ENCODE results near the gene LAPTM5. TPM values are rescaled to one million over a fixed set of nuclear protein-coding genes. Genes with fewer than 3 reads are reported as not detected.

LAPTM5 gene
- total RNA-seq, 1 donor from 2014 or later, result not detected

DNA sequence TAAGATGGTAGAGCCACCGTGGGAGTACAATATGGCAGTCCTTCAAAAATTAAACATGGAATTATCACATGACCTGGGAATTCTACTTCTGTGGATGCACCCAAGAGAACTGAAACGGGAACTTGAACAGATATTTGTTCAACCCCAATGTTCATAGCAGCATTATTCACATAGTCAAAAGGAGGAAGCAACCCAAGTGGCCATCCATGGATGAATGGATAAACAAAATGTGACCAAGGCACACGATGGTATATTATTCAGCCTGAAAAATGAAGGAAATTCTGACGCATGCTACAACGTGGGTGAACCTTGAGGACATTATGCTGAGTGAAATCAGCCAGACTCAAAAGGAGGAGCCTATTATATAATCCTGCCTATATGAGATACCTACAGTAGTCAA lies 22.8 kb upstream of the LAPTM5 start:
- Mint-ChIP-seq H3K27ac (peak overlapping the region; percentile 7), H3K27me3 (ENCODE audit: insufficient read depth, low read depth) (peaks cover 13% of the 10 kb centered on the region), H3K36me3 (no peaks in the 10 kb centered on the region), H3K9me3 (no peaks in the 10 kb centered on the region), H3K4me3 (no peak overlapping the region), H3K4me1 (peaks cover 26% of the 10 kb centered on the region)
- H3K27me3 ChIP-seq, result no peaks in the 10 kb centered on the region
- peaks cover 8% of the 10 kb centered on the region for H3F3A ChIP-seq (ENCODE audit: low read depth)
- no peak overlapping the region for H3K9ac ChIP-seq
- H3K27ac ChIP-seq, result no peak overlapping the region
- no peaks in the 10 kb centered on the region for H3K36me3 ChIP-seq
- no peak overlapping the region for H2AFZ ChIP-seq (replicated peaks)
- no peaks in the 10 kb centered on the region for H4K20me1 ChIP-seq (ENCODE audit: low read depth)
- TF ChIP-seq EZH2 (IDR thresholded peaks at IDR 0.05) (no peak), EZH2phosphoT487 (IDR thresholded peaks at IDR 0.05) (no peak)
- TF ChIP-seq, protein P1, sequence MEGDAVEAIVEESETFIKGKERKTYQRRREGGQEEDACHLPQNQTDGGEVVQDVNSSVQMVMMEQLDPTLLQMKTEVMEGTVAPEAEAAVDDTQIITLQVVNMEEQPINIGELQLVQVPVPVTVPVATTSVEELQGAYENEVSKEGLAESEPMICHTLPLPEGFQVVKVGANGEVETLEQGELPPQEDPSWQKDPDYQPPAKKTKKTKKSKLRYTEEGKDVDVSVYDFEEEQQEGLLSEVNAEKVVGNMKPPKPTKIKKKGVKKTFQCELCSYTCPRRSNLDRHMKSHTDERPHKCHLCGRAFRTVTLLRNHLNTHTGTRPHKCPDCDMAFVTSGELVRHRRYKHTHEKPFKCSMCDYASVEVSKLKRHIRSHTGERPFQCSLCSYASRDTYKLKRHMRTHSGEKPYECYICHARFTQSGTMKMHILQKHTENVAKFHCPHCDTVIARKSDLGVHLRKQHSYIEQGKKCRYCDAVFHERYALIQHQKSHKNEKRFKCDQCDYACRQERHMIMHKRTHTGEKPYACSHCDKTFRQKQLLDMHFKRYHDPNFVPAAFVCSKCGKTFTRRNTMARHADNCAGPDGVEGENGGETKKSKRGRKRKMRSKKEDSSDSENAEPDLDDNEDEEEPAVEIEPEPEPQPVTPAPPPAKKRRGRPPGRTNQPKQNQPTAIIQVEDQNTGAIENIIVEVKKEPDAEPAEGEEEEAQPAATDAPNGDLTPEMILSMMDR (IDR thresholded peaks at IDR 0.05), result no peak
- H3K9me3 ChIP-seq (ENCODE audit: low read depth), result no peaks in the 10 kb centered on the region
- no peak overlapping the region for H3K4me3 ChIP-seq
- DNase-seq (ENCODE audit: low spot score), result no peak
- no peaks in the 10 kb centered on the region for H3K79me2 ChIP-seq (ENCODE audit: low read depth)
- H3K4me1 ChIP-seq, result no peaks in the 10 kb centered on the region
- no peak overlapping the region for H3K4me2 ChIP-seq

DNA sequence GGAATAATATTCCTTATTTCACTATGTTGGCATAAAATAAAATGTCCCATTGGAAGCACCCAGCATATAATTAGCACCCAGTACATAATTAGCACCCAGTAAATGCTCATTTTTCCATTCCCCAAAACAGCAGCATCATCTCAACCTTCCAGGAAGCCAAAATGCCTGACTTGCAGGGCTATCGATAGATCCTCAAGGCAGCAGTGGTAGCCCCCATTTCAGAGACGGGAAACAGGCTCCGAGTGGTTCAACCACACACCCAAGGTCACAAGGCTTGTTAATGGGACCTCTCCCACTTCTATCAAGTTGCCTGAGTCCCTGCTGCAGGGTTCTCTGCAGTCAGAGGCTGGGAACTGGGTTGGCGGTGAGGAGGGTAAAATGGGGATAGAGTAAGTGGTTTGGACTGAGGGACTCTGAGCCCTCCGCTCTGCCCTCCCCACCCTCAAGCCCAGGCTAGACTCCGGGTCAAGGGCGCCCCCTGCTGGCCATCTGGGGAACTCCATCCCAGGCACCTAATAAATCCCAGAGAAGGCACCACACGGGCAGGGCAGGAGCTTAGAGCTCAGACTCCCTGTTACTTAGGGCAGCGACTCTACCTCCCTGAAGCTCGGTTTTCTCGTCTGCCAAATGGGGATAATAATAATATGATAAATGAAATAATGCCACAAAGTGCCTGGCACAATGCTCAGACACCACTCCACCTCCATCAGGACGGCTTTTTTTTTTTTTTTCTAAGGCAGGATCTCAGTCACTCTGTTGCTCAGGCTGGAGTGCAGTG lies 21.9 kb upstream of the LAPTM5 start:
- Histone ChIP-seq H3K27ac (no peak overlapping the region), H3K9ac (no peak overlapping the region), H3K4me3 (no peak overlapping the region), H3K36me3 (no peaks in the 10 kb centered on the region), H3F3A (ENCODE audit: low read depth) (peaks cover 8% of the 10 kb centered on the region), H3K27me3 (no peaks in the 10 kb centered on the region), H3K79me2 (ENCODE audit: low read depth) (no peaks in the 10 kb centered on the region), H4K20me1 (ENCODE audit: low read depth) (no peaks in the 10 kb centered on the region), H3K9me3 (ENCODE audit: low read depth) (no peaks in the 10 kb centered on the region), H2AFZ (replicated peaks) (no peak overlapping the region), H3K4me1 (no peaks in the 10 kb centered on the region), H3K4me2 (no peak overlapping the region)
- Mint-ChIP-seq H3K4me1 (peaks cover 23% of the 10 kb centered on the region), H3K4me3 (no peak overlapping the region), H3K36me3 (no peaks in the 10 kb centered on the region), H3K9me3 (no peaks in the 10 kb centered on the region), H3K27me3 (ENCODE audit: insufficient read depth, low read depth) (peaks cover 13% of the 10 kb centered on the region), H3K27ac (no peak overlapping the region)
- DNase-seq (ENCODE audit: low spot score), result peak; percentile 88
- TF ChIP-seq EZH2phosphoT487 (IDR thresholded peaks at IDR 0.05), result no peak
- TF ChIP-seq, protein P1 (IDR thresholded peaks at IDR 0.05), result peak; percentile 98

DNA sequence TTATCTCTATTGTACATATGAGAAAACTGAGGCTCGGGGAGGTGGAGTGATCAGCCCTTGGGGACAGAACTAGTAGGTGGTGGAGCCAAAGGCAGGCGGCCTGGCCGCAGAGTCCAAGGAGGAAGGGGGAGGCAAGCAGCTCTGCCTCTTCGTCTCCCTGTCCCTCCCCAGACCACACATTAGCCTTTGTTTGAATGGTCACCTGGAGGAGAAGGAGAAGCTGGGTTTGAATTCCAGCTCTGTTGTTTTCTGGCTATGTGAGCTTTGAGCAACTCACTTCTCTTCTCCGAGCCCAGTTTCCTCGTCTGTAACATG lies 21.4 kb upstream of the LAPTM5 start:
- no peaks in the 10 kb centered on the region for H4K20me1 ChIP-seq (ENCODE audit: low read depth)
- H3K4me1 Mint-ChIP-seq, result peaks cover 27% of the 10 kb centered on the region
- H3F3A ChIP-seq (ENCODE audit: low read depth), result peaks cover 8% of the 10 kb centered on the region
- H3K4me3 Mint-ChIP-seq, result no peak overlapping the region
- TF ChIP-seq EZH2 (IDR thresholded peaks at IDR 0.05), result no peak
- TF ChIP-seq, protein P1 (IDR thresholded peaks at IDR 0.05), result no peak
- TF ChIP-seq EZH2phosphoT487 (IDR thresholded peaks at IDR 0.05), result no peak
- H3K27ac Mint-ChIP-seq, result no peak overlapping the region
- H3K9ac ChIP-seq, result no peak overlapping the region
- H3K27ac ChIP-seq, result no peak overlapping the region
- H3K9me3 Mint-ChIP-seq, result no peaks in the 10 kb centered on the region
- H3K36me3 ChIP-seq, result no peaks in the 10 kb centered on the region
- no peaks in the 10 kb centered on the region for H3K79me2 ChIP-seq (ENCODE audit: low read depth)
- no peaks in the 10 kb centered on the region for H3K36me3 Mint-ChIP-seq
- no peak overlapping the region for H3K4me2 ChIP-seq
- no peak overlapping the region for H2AFZ ChIP-seq (replicated peaks)
- H3K9me3 ChIP-seq (ENCODE audit: low read depth), result no peaks in the 10 kb centered on the region
- H3K4me3 ChIP-seq, result no peak overlapping the region
- H3K27me3 ChIP-seq, result no peaks in the 10 kb centered on the region
- peaks cover 3% of the 10 kb centered on the region for H3K4me1 ChIP-seq
- H3K27me3 Mint-ChIP-seq (ENCODE audit: insufficient read depth, low read depth), result peaks cover 12% of the 10 kb centered on the region
- no peak for DNase-seq (ENCODE audit: low spot score)

Measured in neural progenitor cell (in vitro differentiated cells).